Vagina (tissue), 2 donors: ENCODE data around the gene PRELID2.

Experiments
- POLR2AphosphoS5 ChIP-seq, 2 donors: sonication (generic); formaldehyde crosslinking; IDR thresholded peaks; one replicate each; pipeline ENCODE4 v1.9.0; 2017; ENCODE audit warnings: antibody characterized with exemption in 2 of 2, mild to moderate bottlenecking in 2 of 2, low read depth in 1 of 2; ENCODE audit not compliant: insufficient read depth in 1 of 2
- TF ChIP-seq, protein P1 (sequence below), 3 experiments: fragments of 450-650 bp in 2 of 3; fragments of 200-600 bp in 1 of 3; sonication (generic) in 1 of 3; IDR thresholded peaks; one replicate each; pipeline ENCODE4 v1.5.1; 2017 to 2019; ENCODE audit warnings: antibody characterized with exemption in 3 of 3, mild to moderate bottlenecking in 2 of 3, moderate library complexity in 2 of 3

DNA sequence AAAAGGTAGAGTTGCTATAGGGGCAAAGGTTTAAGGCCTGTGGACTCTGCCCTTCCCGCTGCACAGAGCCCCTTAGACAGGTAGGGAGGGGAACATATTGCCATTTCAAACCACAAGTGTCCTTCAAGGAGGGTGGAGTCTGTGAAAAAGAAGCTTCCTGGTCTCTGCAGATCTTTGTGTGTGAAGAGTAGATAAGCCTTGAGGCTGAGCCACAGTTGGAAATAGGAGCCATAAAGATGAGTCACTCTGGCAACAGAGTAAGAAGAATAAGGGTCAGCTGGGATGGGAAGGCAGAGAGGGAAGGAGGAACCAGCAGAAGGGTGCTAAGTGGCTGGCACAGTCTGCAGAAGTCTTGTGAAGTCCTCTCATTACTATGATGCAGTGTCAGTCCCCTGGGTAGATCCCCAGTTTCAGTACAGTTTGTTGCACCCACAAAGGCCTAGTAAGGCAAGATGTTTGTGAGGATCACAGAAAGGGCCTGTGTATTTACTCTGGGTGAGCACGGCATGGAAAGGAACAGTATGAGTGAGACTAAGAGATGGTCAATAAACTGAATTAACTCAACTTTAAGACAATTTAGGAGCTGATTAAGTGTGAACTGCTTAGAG is 19.6 kb upstream of the PRELID2 start:
- TF ChIP-seq, protein P1, sequence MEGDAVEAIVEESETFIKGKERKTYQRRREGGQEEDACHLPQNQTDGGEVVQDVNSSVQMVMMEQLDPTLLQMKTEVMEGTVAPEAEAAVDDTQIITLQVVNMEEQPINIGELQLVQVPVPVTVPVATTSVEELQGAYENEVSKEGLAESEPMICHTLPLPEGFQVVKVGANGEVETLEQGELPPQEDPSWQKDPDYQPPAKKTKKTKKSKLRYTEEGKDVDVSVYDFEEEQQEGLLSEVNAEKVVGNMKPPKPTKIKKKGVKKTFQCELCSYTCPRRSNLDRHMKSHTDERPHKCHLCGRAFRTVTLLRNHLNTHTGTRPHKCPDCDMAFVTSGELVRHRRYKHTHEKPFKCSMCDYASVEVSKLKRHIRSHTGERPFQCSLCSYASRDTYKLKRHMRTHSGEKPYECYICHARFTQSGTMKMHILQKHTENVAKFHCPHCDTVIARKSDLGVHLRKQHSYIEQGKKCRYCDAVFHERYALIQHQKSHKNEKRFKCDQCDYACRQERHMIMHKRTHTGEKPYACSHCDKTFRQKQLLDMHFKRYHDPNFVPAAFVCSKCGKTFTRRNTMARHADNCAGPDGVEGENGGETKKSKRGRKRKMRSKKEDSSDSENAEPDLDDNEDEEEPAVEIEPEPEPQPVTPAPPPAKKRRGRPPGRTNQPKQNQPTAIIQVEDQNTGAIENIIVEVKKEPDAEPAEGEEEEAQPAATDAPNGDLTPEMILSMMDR (IDR thresholded peaks at IDR 0.05) = no peak
- TF ChIP-seq POLR2AphosphoS5 (IDR thresholded peaks at IDR 0.05; ENCODE audit: insufficient read depth in 1 of 2, low read depth in 1 of 2) = no peak
